CD4-positive, alpha-beta T cell treated with Interleukin-1 beta for 1 hour (primary cell): ENCODE results near the gene GPD1L.
A peak's percentile ranks its signal among the peaks of the same experiment; 100 is the strongest.
"Not testable (repeated sequence)": the region's sequence is repeated elsewhere in the genome, so short reads cannot be mapped to it uniquely, and the experiment has no call there.

Experiments
- DNase-seq, 2 donors: peaks; one replicate each; pipeline ENCODE4 v3.0.0-alpha.2; 2020 to 2022

GPD1L gene

GRCh38 chr3:32106132-32106928, at the start of gene GPD1L:
Gene GPD1L (plus strand): TSS chr3:32106620. CDS start chr3:32106712, 92 bp downstream.
- DNase-seq: peak; percentile 93 to 94

- DNase-seq: not testable (repeated sequence)
Measured at GRCh38 chr3:32058465-32058864, 48.0 kb upstream of the GPD1L start.

GRCh38 chr3:32062950-32063582, 43.4 kb upstream of the GPD1L start:
- DNase-seq: no peak

GRCh38 chr3:32066686-32067085, 39.7 kb upstream of the GPD1L start:
- DNase-seq: no peak

GRCh38 chr3:32074194-32074593, 32.2 kb upstream of the GPD1L start:
- not testable (repeated sequence) for DNase-seq

GRCh38 chr3:32076566-32076965, 29.9 kb upstream of the GPD1L start:
- no peak for DNase-seq

GRCh38 chr3:32077260-32078084, 28.9 kb upstream of the GPD1L start:
- no peak for DNase-seq

GRCh38 chr3:32078085-32078634, 28.3 kb upstream of the GPD1L start:
- no peak for DNase-seq

- no peak for DNase-seq
Measured at GRCh38 chr3:32078864-32079263, 27.6 kb upstream of the GPD1L start.

- DNase-seq: no peak
Measured at GRCh38 chr3:32082721-32083120, 23.7 kb upstream of the GPD1L start.

- no peak for DNase-seq
Measured at GRCh38 chr3:32083702-32084270, 22.6 kb upstream of the GPD1L start.

GRCh38 chr3:32084870-32085269, 21.6 kb upstream of the GPD1L start:
- no peak for DNase-seq

GRCh38 chr3:32086464-32086863, 20.0 kb upstream of the GPD1L start:
- DNase-seq: no peak

GRCh38 chr3:32089476-32089875, 16.9 kb upstream of the GPD1L start:
- no peak for DNase-seq

- no peak for DNase-seq
Measured at GRCh38 chr3:32093204-32093603, 13.2 kb upstream of the GPD1L start.

GRCh38 chr3:32095431-32095830, 11.0 kb upstream of the GPD1L start:
- DNase-seq: no peak

GRCh38 chr3:32097768-32098167, 8.7 kb upstream of the GPD1L start:
- DNase-seq: no peak

GRCh38 chr3:32098528-32098927, 7.9 kb upstream of the GPD1L start:
- no peak for DNase-seq

- DNase-seq: no peak
Measured at GRCh38 chr3:32100465-32100864, 6.0 kb upstream of the GPD1L start.

- no peak for DNase-seq
Measured at GRCh38 chr3:32102289-32102688, 4.1 kb upstream of the GPD1L start.

GRCh38 chr3:32104492-32104891, 1.9 kb upstream of the GPD1L start:
- no peak for DNase-seq

- no peak for DNase-seq
Measured at GRCh38 chr3:32105291-32106131, 909 bp upstream of the GPD1L start.
